Neutrophil (primary cell): ENCODE measurements around the gene SLC1A7.

Experiments
- H3K27ac ChIP-seq: fragments of 200-600 bp; sonication (generic); 2 replicates; pipeline ENCODE4 v1.5.1; 2016; ENCODE audit warnings: mild to moderate bottlenecking, moderate library complexity
- H3K27me3 ChIP-seq: fragments of 200-600 bp; sonication (generic); 2 replicates; pipeline ENCODE4 v1.6.0; 2016; ENCODE audit warnings: mild to moderate bottlenecking
- H3K36me3 ChIP-seq: fragments of 200-600 bp; sonication (generic); 2 replicates; pipeline ENCODE4 v1.5.1; 2017
- H3K4me1 ChIP-seq, 2 experiments: fragments of 200-600 bp in 1 of 2; sonication (generic) in 1 of 2; 1 replicate in 1 of 2; 2 replicates in 1 of 2; pipeline versions ENCODE4 v1.5.1 to v1.6.1; 2013 to 2016; ENCODE audit warnings: low read depth in 1 of 2, low read length in 1 of 2, mild to moderate bottlenecking in 1 of 2, moderate library complexity in 1 of 2; ENCODE audit not compliant: control insufficient read depth in 1 of 2, insufficient read depth in 1 of 2
- H3K4me3 ChIP-seq, 2 experiments: fragments of 200-600 bp in 1 of 2; sonication (generic) in 1 of 2; 1 replicate in 1 of 2; 2 replicates in 1 of 2; pipeline ENCODE4 v1.5.1; 2013 to 2016; ENCODE audit warnings: low read depth in 1 of 2, low read length in 1 of 2, mild to moderate bottlenecking in 1 of 2, moderate library complexity in 1 of 2
- H3K9me3 ChIP-seq: fragments of 200-600 bp; sonication (generic); 2 replicates; pipeline ENCODE4 v1.5.1; 2016
- CTCF ChIP-seq: fragments of 200-600 bp; sonication (generic); IDR thresholded peaks from 2 replicates; pipeline ENCODE4 v1.5.1; 2016; ENCODE audit warnings: antibody characterized with exemption

The SLC1A7 gene

GRCh38 chr1:53071167-53071865 lies 71.1 kb downstream of the SLC1A7 start:
- Histone ChIP-seq H3K27ac (no peak overlapping the region), H3K9me3 (no peaks in the 10 kb centered on the region), H3K36me3 (no peaks in the 10 kb centered on the region), H3K27me3 (no peaks in the 10 kb centered on the region), H3K4me1 (no peaks in the 10 kb centered on the region), H3K4me3 (no peak overlapping the region)
- no peak for TF ChIP-seq CTCF

- Histone ChIP-seq H3K27me3 (no peaks in the 10 kb centered on the region), H3K4me1 (no peaks in the 10 kb centered on the region), H3K4me3 (no peak overlapping the region), H3K9me3 (no peaks in the 10 kb centered on the region), H3K27ac (no peak overlapping the region), H3K36me3 (no peaks in the 10 kb centered on the region)
- no peak for TF ChIP-seq CTCF
These were observed 71.8 kb downstream of the SLC1A7 start for GRCh38 chr1:53070621-53071020.

GRCh38 chr1:53069663-53070327 lies 72.6 kb downstream of the SLC1A7 start:
- Histone ChIP-seq H3K4me1 (no peaks in the 10 kb centered on the region), H3K36me3 (no peaks in the 10 kb centered on the region), H3K9me3 (no peaks in the 10 kb centered on the region), H3K27me3 (peaks cover 7% of the 10 kb centered on the region), H3K4me3 (no peak overlapping the region), H3K27ac (no peak overlapping the region)
- no peak for TF ChIP-seq CTCF

GRCh38 chr1:53069265-53069662 lies 73.2 kb downstream of the SLC1A7 start:
- TF ChIP-seq CTCF: no peak
- Histone ChIP-seq H3K4me1 (no peaks in the 10 kb centered on the region), H3K27me3 (peaks cover 13% of the 10 kb centered on the region), H3K36me3 (no peaks in the 10 kb centered on the region), H3K9me3 (no peaks in the 10 kb centered on the region), H3K27ac (no peak overlapping the region), H3K4me3 (no peak overlapping the region)

- H3K27me3 ChIP-seq: peaks cover 20% of the 10 kb centered on the region
These were observed 73.9 kb downstream of the SLC1A7 start for GRCh38 chr1:53068314-53069099.

More at GRCh38 chr1:53068314-53069099, 73.9 kb downstream of the SLC1A7 start:
- no peak overlapping the region for H3K4me3 ChIP-seq
- H3K36me3 ChIP-seq: no peaks in the 10 kb centered on the region
- no peak for TF ChIP-seq CTCF
- H3K9me3 ChIP-seq: no peaks in the 10 kb centered on the region
- no peak overlapping the region for H3K27ac ChIP-seq
- H3K4me1 ChIP-seq: no peaks in the 10 kb centered on the region
